ENCODE measurements around the gene ARHGAP22. TPM values are rescaled to one million over a fixed set of nuclear protein-coding genes. Genes with fewer than 3 reads are reported as not detected.

ARHGAP22 gene
- total RNA-seq, 1 donor, result 45.6 TPM

- Histone ChIP-seq H3K36me3 (ENCODE audit: insufficient read depth, low read length) (peaks cover 36% of the 10 kb centered on the region), H2AFZ (ENCODE audit: low read length) (no peak overlapping the region), H3K4me3 (ENCODE audit: insufficient read depth, low read length) (no peak overlapping the region), H3K4me1 (ENCODE audit: insufficient read depth, low read length) (peaks cover 31% of the 10 kb centered on the region), H3K27me3 (ENCODE audit: insufficient read depth, low read length) (no peaks in the 10 kb centered on the region), H3K4me2 (ENCODE audit: insufficient read depth, low read length) (no peak overlapping the region), H3K9me3 (ENCODE audit: low read depth, low read length) (no peaks in the 10 kb centered on the region), H4K20me1 (ENCODE audit: insufficient read depth, low read length) (peaks cover 5% of the 10 kb centered on the region), H3K79me2 (ENCODE audit: insufficient read depth, low read length) (peaks cover 90% of the 10 kb centered on the region), H3K27ac (ENCODE audit: low read depth, low read length) (no peak overlapping the region)
- no peak for DNase-seq (ENCODE audit: insufficient read length, low spot score, missing footprints)
- no peak for TF ChIP-seq CTCF (IDR thresholded peaks at IDR 0.05; ENCODE audit: extremely low read depth, low read depth, low read length)
Measured at GRCh38 chr10:48587101-48587500, 17.8 kb downstream of the ARHGAP22 start.

GRCh38 chr10:48582970-48583369, 21.9 kb downstream of the ARHGAP22 start:
- Histone ChIP-seq H3K27me3 (ENCODE audit: insufficient read depth, low read length) (no peaks in the 10 kb centered on the region), H3K4me1 (ENCODE audit: insufficient read depth, low read length) (peaks cover 14% of the 10 kb centered on the region), H3K27ac (ENCODE audit: low read depth, low read length) (no peak overlapping the region), H4K20me1 (ENCODE audit: insufficient read depth, low read length) (peaks cover 5% of the 10 kb centered on the region), H2AFZ (ENCODE audit: low read length) (no peak overlapping the region), H3K79me2 (ENCODE audit: insufficient read depth, low read length) (peaks cover 100% of the 10 kb centered on the region), H3K4me3 (ENCODE audit: insufficient read depth, low read length) (no peak overlapping the region), H3K4me2 (ENCODE audit: insufficient read depth, low read length) (no peak overlapping the region), H3K36me3 (ENCODE audit: insufficient read depth, low read length) (peaks cover 58% of the 10 kb centered on the region), H3K9me3 (ENCODE audit: low read depth, low read length) (no peaks in the 10 kb centered on the region)
- DNase-seq (ENCODE audit: insufficient read length, low spot score, missing footprints), result no peak
- TF ChIP-seq CTCF (IDR thresholded peaks at IDR 0.05; ENCODE audit: extremely low read depth, low read depth, low read length), result no peak

GRCh38 chr10:48580236-48580635, 24.6 kb downstream of the ARHGAP22 start:
- H3K4me1 ChIP-seq (ENCODE audit: insufficient read depth, low read length), result peaks cover 14% of the 10 kb centered on the region
- no peak overlapping the region for H3K4me2 ChIP-seq (ENCODE audit: insufficient read depth, low read length)
- no peak overlapping the region for H3K4me3 ChIP-seq (ENCODE audit: insufficient read depth, low read length)
- H3K79me2 ChIP-seq (ENCODE audit: insufficient read depth, low read length), result peaks cover 97% of the 10 kb centered on the region
- peak overlapping the region; percentile 34 for H3K27ac ChIP-seq (ENCODE audit: low read depth, low read length)
- peaks cover 58% of the 10 kb centered on the region for H3K36me3 ChIP-seq (ENCODE audit: insufficient read depth, low read length)
- no peak for DNase-seq (ENCODE audit: insufficient read length, low spot score, missing footprints)
- H3K27me3 ChIP-seq (ENCODE audit: insufficient read depth, low read length), result no peaks in the 10 kb centered on the region
- H4K20me1 ChIP-seq (ENCODE audit: insufficient read depth, low read length), result peaks cover 5% of the 10 kb centered on the region
- TF ChIP-seq CTCF (IDR thresholded peaks at IDR 0.05; ENCODE audit: extremely low read depth, low read depth, low read length), result no peak
- H2AFZ ChIP-seq (ENCODE audit: low read length), result no peak overlapping the region
- H3K9me3 ChIP-seq (ENCODE audit: low read depth, low read length), result no peaks in the 10 kb centered on the region

GRCh38 chr10:48579251-48579960, 25.5 kb downstream of the ARHGAP22 start:
- peaks cover 5% of the 10 kb centered on the region for H4K20me1 ChIP-seq (ENCODE audit: insufficient read depth, low read length)
- H2AFZ ChIP-seq (ENCODE audit: low read length), result no peak overlapping the region
- peak overlapping the region; percentile 34 for H3K27ac ChIP-seq (ENCODE audit: low read depth, low read length)
- peak overlapping the region; percentile 30 for H3K4me2 ChIP-seq (ENCODE audit: insufficient read depth, low read length)
- H3K9me3 ChIP-seq (ENCODE audit: low read depth, low read length), result no peaks in the 10 kb centered on the region
- H3K36me3 ChIP-seq (ENCODE audit: insufficient read depth, low read length), result peaks cover 66% of the 10 kb centered on the region
- H3K4me1 ChIP-seq (ENCODE audit: insufficient read depth, low read length), result peaks cover 14% of the 10 kb centered on the region
- peaks cover 96% of the 10 kb centered on the region for H3K79me2 ChIP-seq (ENCODE audit: insufficient read depth, low read length)
- H3K27me3 ChIP-seq (ENCODE audit: insufficient read depth, low read length), result no peaks in the 10 kb centered on the region
- DNase-seq (ENCODE audit: insufficient read length, low spot score, missing footprints), result peak; percentile 93
- no peak overlapping the region for H3K4me3 ChIP-seq (ENCODE audit: insufficient read depth, low read length)
- TF ChIP-seq CTCF (IDR thresholded peaks at IDR 0.05; ENCODE audit: extremely low read depth, low read depth, low read length), result no peak
